Testis (tissue), 2 donors: ENCODE measurements around the gene SREK1IP1.

Source experiments
- CTCF ChIP-seq, 3 experiments: fragments of 450-650 bp in 2 of 3; fragments of 200-600 bp in 1 of 3; sonication (generic) in 1 of 3; IDR thresholded peaks; one replicate each; pipeline ENCODE4 v1.5.1; 2016 to 2019; ENCODE audit warnings: antibody characterized with exemption in 3 of 3, mild to moderate bottlenecking in 2 of 3, moderate library complexity in 1 of 3
- POLR2A ChIP-seq: fragments of 450-650 bp; IDR thresholded peaks from one replicate; pipeline ENCODE4 v1.6.1; 2017; ENCODE audit warnings: antibody characterized with exemption, mild to moderate bottlenecking, moderate library complexity

DNA sequence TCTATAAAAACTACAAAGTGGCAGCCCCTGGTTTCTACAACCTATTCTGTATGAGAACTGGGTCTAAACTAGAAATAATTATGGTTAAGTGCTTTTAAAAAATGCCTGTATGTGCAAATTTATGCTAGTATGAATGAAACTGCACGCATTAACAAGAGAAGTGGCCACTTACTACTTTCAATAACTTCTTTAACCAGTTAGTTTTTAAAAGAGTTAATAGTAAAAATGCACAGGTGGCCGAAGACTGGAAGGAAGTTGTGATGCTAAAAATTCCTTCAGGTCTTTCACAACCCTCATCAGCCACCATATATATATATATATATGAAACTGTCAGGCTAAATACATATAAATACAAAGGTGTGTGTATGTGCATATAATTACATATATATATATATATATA, 41.3 kb downstream of the SREK1IP1 start:
- TF ChIP-seq POLR2A (no peak), CTCF (IDR thresholded peaks at IDR 0.05) (no peak)
